ENCODE results near the gene LAMA1. TPM values are rescaled to one million over a fixed set of nuclear protein-coding genes. Genes with fewer than 3 reads are reported as not detected.

LAMA1 gene
- total RNA-seq, 1 experiment from 2014 or later, result 4.4 TPM

- DNase-seq (ENCODE audit: low read depth), result no peak
Measured at GRCh38 chr18:6994056-6994770, 123.4 kb downstream of the LAMA1 start.

- no peak for DNase-seq (ENCODE audit: low read depth)
Measured at GRCh38 chr18:6992761-6993160, 124.8 kb downstream of the LAMA1 start.

- no peak for DNase-seq (ENCODE audit: low read depth)
Measured at GRCh38 chr18:6983366-6983765, 134.2 kb downstream of the LAMA1 start.

- no peak for DNase-seq (ENCODE audit: low read depth)
Measured at GRCh38 chr18:6982398-6982797, 135.2 kb downstream of the LAMA1 start.

- DNase-seq (ENCODE audit: low read depth), result no peak
Measured at GRCh38 chr18:6980363-6980762, 137.2 kb downstream of the LAMA1 start.

- no peak for DNase-seq (ENCODE audit: low read depth)
Measured at GRCh38 chr18:6979954-6980353, 137.6 kb downstream of the LAMA1 start.

GRCh38 chr18:6976935-6977334, 140.7 kb downstream of the LAMA1 start:
- no peak for DNase-seq (ENCODE audit: low read depth)

- peak; percentile 2 for DNase-seq (ENCODE audit: low read depth)
Measured at GRCh38 chr18:6975084-6975483, 142.5 kb downstream of the LAMA1 start.

- no peak for DNase-seq (ENCODE audit: low read depth)
Measured at GRCh38 chr18:6971823-6972478, 145.6 kb downstream of the LAMA1 start.

GRCh38 chr18:6963452-6964097, 154.0 kb downstream of the LAMA1 start:
- no peak for DNase-seq (ENCODE audit: low read depth)

GRCh38 chr18:6962571-6963451, 154.8 kb downstream of the LAMA1 start:
- no peak for DNase-seq (ENCODE audit: low read depth)

GRCh38 chr18:6961331-6961730, 156.3 kb downstream of the LAMA1 start:
- no peak for DNase-seq (ENCODE audit: low read depth)

- peak; percentile 25 for DNase-seq (ENCODE audit: low read depth)
Measured at GRCh38 chr18:6960656-6961055, 156.9 kb downstream of the LAMA1 start.

GRCh38 chr18:6960124-6960523, 157.5 kb downstream of the LAMA1 start:
- DNase-seq (ENCODE audit: low read depth), result no peak

GRCh38 chr18:6959110-6959509, 158.5 kb downstream of the LAMA1 start:
- no peak for DNase-seq (ENCODE audit: low read depth)

GRCh38 chr18:6956999-6957398, 160.6 kb downstream of the LAMA1 start:
- DNase-seq (ENCODE audit: low read depth), result no peak

- no peak for DNase-seq (ENCODE audit: low read depth)
Measured at GRCh38 chr18:6956495-6956894, 161.1 kb downstream of the LAMA1 start.

- no peak for DNase-seq (ENCODE audit: low read depth)
Measured at GRCh38 chr18:6955304-6955703, 162.3 kb downstream of the LAMA1 start.

- DNase-seq (ENCODE audit: low read depth), result no peak
Measured at GRCh38 chr18:6954501-6954900, 163.1 kb downstream of the LAMA1 start.

GRCh38 chr18:6951336-6952090, 166.1 kb downstream of the LAMA1 start:
- no peak for DNase-seq (ENCODE audit: low read depth)

GRCh38 chr18:6950641-6951040, 167.0 kb downstream of the LAMA1 start:
- no peak for DNase-seq (ENCODE audit: low read depth)

All from Daoy (cell line).